ENCODE data around the gene FLNB. TPM values are rescaled to one million over a fixed set of nuclear protein-coding genes. Genes with fewer than 3 reads are reported as not detected.

The FLNB gene
- polyA plus RNA-seq, 1 of the 3 experiments (the other 2 are of a cell fraction), result 127 TPM

GRCh38 chr3:58218904-58219303 is 210.7 kb downstream of the FLNB start:
- H4K20me1 ChIP-seq (ENCODE audit: insufficient read depth), result no peaks in the 10 kb centered on the region
- no peaks in the 10 kb centered on the region for H3K9me2 ChIP-seq
- H3K4me1 ChIP-seq (ENCODE audit: control insufficient read depth in 1 of 2, insufficient read depth in 2 of 2, low read depth in 1 of 2, low read length in 1 of 2), result peaks cover 0 to 5% of the 10 kb centered on the region in 2 experiments; a peak in 1 of 4 replicates
- no peak for DNase-seq
- H2AFZ ChIP-seq (ENCODE audit: low read depth), result no peak overlapping the region
- no peaks in the 10 kb centered on the region for H3K9me3 ChIP-seq
- TF ChIP-seq RCOR1 (IDR thresholded peaks at IDR 0.05; ENCODE audit: low read length) (no peak), REST (IDR thresholded peaks at IDR 0.05; ENCODE audit: low read depth, low read length) (no peak), TAF1 (IDR thresholded peaks at IDR 0.05; ENCODE audit: borderline replicate concordance, low read depth, low read length) (no peak), SMC3 (IDR thresholded peaks at IDR 0.05; ENCODE audit: low read depth, low read length) (no peak), MEF2A (IDR thresholded peaks at IDR 0.05; ENCODE audit: borderline replicate concordance, low read depth) (no peak), MAX (IDR thresholded peaks at IDR 0.05; ENCODE audit: low read depth) (no peak), RXRA (IDR thresholded peaks at IDR 0.05; ENCODE audit: borderline replicate concordance, low read depth) (no peak), FOXM1 (IDR thresholded peaks at IDR 0.05; ENCODE audit: low read depth) (no peak), USF2 (IDR thresholded peaks at IDR 0.05; ENCODE audit: borderline replicate concordance, low read depth, low read length) (no peak)
- H3K36me3 ChIP-seq (replicated peaks in 1 of 2; ENCODE audit: control insufficient read depth in 1 of 2, insufficient read depth in 2 of 2, low read length in 1 of 2), result no peaks in the 10 kb centered on the region
- H3K4me3 ChIP-seq (ENCODE audit: low read depth in 2 of 2, low read length in 1 of 2), result no peak overlapping the region
- H3K9ac ChIP-seq, result no peak overlapping the region
- peaks cover 6% of the 10 kb centered on the region; the same call in 1 of the 2 replicates for H3K27me3 ChIP-seq (ENCODE audit: insufficient read depth)
- 83% methylated on average over 1 of the region's 1 CpG for WGBS (ENCODE audit: low lambda C conversion rate)
- ChIA-PET CTCF (interaction anchor here (0.7 to 4.7 kb wide), 10 partner anchors 8 to 247 kb away, joined by 3 to 65 read pairs (median 4); no protein-coding TSS in a partner anchor), POLR2A (no interaction called here)
- H3K27ac ChIP-seq (ENCODE audit: low read depth in 2 of 2, low read length in 1 of 2), result no peak overlapping the region
- no peaks in the 10 kb centered on the region for H3F3A ChIP-seq (replicated peaks; ENCODE audit: insufficient read depth)
- no peaks in the 10 kb centered on the region for H3K79me2 ChIP-seq (ENCODE audit: insufficient read depth)
- H3K4me2 ChIP-seq, result no peak overlapping the region

Other genes starting within 250 kb of the FLNB start
- not detected in 2 replicates for gene DNASE1L3, start 202.6 kb downstream of the FLNB start, polyA plus RNA-seq (2012; rRNA removed)
- gene ABHD6, start 229.4 kb downstream of the FLNB start, polyA plus RNA-seq (2012; rRNA removed), result 10.7 and 14.8 TPM in 2 replicates

Measured in SK-N-SH (cell line).